ENCODE data around the gene BCDIN3D. TPM values are rescaled to one million over a fixed set of nuclear protein-coding genes. Genes with fewer than 3 reads are reported as not detected.

Gene BCDIN3D
- total and polyA plus RNA-seq, 9 of the 15 experiments (the other 6 are each of a cell fraction or from before 2014, with no cell fraction given): 3.7 to 6.9 (median 5.6) TPM

DNA sequence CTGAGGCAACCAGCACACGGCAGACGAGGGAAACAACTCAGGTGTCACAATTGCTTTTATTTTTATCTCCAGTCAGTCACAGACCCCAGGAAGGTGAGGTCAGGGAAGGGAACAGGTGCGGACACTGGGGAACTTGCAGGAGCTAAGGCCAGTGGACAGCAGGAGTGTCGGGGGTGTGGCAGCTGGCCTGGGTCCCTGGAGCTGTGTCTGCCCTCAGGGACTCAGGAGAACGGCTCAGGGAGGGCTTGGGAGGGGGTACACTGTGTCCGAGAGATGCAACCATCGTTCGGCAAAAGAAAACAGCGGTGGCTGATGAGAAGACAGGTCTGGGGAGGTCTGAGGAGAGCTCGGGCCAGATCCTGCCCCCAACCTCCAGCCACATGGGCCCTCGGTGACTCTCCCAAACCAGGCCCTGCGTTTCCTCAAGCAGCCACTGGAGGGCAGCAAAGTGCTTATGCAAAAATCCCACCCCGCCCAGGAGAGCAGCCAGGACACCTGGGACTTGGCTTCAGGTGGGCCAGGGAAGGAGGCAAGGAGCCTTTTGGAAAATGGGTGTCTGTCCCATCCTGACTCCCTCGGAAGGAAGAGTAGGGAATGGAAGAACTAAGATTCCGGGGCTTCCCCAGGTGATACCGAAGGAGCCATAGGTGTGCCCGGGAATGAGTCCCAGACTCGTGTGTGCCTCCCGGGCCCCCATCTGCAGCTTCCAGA, 24.1 kb upstream of the BCDIN3D start (continued):
- TF ChIP-seq, protein P1, sequence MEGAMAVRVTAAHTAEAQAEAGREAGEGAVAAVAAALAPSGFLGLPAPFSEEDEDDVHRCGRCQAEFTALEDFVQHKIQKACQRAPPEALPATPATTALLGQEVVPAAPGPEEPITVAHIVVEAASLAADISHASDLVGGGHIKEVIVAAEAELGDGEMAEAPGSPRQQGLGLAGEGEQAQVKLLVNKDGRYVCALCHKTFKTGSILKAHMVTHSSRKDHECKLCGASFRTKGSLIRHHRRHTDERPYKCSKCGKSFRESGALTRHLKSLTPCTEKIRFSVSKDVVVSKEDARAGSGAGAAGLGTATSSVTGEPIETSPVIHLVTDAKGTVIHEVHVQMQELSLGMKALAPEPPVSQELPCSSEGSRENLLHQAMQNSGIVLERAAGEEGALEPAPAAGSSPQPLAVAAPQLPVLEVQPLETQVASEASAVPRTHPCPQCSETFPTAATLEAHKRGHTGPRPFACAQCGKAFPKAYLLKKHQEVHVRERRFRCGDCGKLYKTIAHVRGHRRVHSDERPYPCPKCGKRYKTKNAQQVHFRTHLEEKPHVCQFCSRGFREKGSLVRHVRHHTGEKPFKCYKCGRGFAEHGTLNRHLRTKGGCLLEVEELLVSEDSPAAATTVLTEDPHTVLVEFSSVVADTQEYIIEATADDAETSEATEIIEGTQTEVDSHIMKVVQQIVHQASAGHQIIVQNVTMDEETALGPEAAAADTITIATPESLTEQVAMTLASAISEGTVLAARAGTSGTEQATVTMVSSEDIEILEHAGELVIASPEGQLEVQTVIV (CRISPR knock-in tag; IDR thresholded peaks at IDR 0.05; ENCODE audit: borderline replicate concordance): no peak
- peak; percentile 86 to 87 for TF ChIP-seq RAD21 (CRISPR knock-in tag; conservative IDR thresholded peaks at IDR 0.05 in 1 of 2, IDR thresholded peaks at IDR 0.05 in 1 of 2)
- TF ChIP-seq, protein P2, sequence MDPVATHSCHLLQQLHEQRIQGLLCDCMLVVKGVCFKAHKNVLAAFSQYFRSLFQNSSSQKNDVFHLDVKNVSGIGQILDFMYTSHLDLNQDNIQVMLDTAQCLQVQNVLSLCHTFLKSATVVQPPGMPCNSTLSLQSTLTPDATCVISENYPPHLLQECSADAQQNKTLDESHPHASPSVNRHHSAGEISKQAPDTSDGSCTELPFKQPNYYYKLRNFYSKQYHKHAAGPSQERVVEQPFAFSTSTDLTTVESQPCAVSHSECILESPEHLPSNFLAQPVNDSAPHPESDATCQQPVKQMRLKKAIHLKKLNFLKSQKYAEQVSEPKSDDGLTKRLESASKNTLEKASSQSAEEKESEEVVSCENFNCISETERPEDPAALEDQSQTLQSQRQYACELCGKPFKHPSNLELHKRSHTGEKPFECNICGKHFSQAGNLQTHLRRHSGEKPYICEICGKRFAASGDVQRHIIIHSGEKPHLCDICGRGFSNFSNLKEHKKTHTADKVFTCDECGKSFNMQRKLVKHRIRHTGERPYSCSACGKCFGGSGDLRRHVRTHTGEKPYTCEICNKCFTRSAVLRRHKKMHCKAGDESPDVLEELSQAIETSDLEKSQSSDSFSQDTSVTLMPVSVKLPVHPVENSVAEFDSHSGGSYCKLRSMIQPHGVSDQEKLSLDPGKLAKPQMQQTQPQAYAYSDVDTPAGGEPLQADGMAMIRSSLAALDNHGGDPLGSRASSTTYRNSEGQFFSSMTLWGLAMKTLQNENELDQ (CRISPR knock-in tag; IDR thresholded peaks at IDR 0.05; ENCODE audit: borderline replicate concordance): no peak
- TF ChIP-seq CC2D1A (IDR thresholded peaks at IDR 0.05): peak; percentile 22; the same call in 1 of the 2 replicates
- TF ChIP-seq TAF15 (IDR thresholded peaks at IDR 0.05; ENCODE audit: low read depth, low read length): no peak
- TF ChIP-seq, protein P3, sequence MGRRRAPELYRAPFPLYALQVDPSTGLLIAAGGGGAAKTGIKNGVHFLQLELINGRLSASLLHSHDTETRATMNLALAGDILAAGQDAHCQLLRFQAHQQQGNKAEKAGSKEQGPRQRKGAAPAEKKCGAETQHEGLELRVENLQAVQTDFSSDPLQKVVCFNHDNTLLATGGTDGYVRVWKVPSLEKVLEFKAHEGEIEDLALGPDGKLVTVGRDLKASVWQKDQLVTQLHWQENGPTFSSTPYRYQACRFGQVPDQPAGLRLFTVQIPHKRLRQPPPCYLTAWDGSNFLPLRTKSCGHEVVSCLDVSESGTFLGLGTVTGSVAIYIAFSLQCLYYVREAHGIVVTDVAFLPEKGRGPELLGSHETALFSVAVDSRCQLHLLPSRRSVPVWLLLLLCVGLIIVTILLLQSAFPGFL (CRISPR knock-in tag; IDR thresholded peaks at IDR 0.05): no peak
- TF ChIP-seq, protein P4, sequence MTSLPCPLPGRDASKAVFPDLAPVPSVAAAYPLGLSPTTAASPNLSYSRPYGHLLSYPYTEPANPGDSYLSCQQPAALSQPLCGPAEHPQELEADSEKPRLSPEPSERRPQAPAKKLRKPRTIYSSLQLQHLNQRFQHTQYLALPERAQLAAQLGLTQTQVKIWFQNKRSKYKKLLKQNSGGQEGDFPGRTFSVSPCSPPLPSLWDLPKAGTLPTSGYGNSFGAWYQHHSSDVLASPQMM (CRISPR knock-in tag; IDR thresholded peaks at IDR 0.05): no peak
- TF ChIP-seq, protein P5, sequence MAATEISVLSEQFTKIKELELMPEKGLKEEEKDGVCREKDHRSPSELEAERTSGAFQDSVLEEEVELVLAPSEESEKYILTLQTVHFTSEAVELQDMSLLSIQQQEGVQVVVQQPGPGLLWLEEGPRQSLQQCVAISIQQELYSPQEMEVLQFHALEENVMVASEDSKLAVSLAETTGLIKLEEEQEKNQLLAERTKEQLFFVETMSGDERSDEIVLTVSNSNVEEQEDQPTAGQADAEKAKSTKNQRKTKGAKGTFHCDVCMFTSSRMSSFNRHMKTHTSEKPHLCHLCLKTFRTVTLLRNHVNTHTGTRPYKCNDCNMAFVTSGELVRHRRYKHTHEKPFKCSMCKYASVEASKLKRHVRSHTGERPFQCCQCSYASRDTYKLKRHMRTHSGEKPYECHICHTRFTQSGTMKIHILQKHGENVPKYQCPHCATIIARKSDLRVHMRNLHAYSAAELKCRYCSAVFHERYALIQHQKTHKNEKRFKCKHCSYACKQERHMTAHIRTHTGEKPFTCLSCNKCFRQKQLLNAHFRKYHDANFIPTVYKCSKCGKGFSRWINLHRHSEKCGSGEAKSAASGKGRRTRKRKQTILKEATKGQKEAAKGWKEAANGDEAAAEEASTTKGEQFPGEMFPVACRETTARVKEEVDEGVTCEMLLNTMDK (IDR thresholded peaks at IDR 0.05; ENCODE audit: borderline replicate concordance, insufficient read depth, low read depth, low read length, poor library complexity, severe bottlenecking): no peak
- no peak for TF ChIP-seq HDAC2 (IDR thresholded peaks at IDR 0.05)
- TF ChIP-seq, protein P6, sequence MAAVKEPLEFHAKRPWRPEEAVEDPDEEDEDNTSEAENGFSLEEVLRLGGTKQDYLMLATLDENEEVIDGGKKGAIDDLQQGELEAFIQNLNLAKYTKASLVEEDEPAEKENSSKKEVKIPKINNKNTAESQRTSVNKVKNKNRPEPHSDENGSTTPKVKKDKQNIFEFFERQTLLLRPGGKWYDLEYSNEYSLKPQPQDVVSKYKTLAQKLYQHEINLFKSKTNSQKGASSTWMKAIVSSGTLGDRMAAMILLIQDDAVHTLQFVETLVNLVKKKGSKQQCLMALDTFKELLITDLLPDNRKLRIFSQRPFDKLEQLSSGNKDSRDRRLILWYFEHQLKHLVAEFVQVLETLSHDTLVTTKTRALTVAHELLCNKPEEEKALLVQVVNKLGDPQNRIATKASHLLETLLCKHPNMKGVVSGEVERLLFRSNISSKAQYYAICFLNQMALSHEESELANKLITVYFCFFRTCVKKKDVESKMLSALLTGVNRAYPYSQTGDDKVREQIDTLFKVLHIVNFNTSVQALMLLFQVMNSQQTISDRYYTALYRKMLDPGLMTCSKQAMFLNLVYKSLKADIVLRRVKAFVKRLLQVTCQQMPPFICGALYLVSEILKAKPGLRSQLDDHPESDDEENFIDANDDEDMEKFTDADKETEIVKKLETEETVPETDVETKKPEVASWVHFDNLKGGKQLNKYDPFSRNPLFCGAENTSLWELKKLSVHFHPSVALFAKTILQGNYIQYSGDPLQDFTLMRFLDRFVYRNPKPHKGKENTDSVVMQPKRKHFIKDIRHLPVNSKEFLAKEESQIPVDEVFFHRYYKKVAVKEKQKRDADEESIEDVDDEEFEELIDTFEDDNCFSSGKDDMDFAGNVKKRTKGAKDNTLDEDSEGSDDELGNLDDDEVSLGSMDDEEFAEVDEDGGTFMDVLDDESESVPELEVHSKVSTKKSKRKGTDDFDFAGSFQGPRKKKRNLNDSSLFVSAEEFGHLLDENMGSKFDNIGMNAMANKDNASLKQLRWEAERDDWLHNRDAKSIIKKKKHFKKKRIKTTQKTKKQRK (IDR thresholded peaks at IDR 0.05; ENCODE audit: borderline replicate concordance, low read depth, low read length): no peak
- TF ChIP-seq SREBF2 (CRISPR knock-in tag; IDR thresholded peaks at IDR 0.05): no peak
- TF ChIP-seq, protein P7, sequence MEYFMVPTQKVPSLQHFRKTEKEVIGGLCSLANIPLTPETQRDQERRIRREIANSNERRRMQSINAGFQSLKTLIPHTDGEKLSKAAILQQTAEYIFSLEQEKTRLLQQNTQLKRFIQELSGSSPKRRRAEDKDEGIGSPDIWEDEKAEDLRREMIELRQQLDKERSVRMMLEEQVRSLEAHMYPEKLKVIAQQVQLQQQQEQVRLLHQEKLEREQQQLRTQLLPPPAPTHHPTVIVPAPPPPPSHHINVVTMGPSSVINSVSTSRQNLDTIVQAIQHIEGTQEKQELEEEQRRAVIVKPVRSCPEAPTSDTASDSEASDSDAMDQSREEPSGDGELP (CRISPR knock-in tag; IDR thresholded peaks at IDR 0.05; ENCODE audit: borderline replicate concordance): peak; percentile 43; the same call in 1 of the 2 replicates
